Fibroblast of skin of abdomen (primary cell): Measurements from ENCODE around the gene SERPINB6.
A peak's percentile ranks its signal among the peaks of the same experiment; 100 is the strongest.
"Not testable (repeated sequence)": the region's sequence is repeated elsewhere in the genome, so short reads cannot be mapped to it uniquely, and the experiment has no call there.

Experiments used
- DNase-seq: peaks from one replicate; pipeline ENCODE4 v3.0.0-alpha.2; 2013

Gene SERPINB6

DNA sequence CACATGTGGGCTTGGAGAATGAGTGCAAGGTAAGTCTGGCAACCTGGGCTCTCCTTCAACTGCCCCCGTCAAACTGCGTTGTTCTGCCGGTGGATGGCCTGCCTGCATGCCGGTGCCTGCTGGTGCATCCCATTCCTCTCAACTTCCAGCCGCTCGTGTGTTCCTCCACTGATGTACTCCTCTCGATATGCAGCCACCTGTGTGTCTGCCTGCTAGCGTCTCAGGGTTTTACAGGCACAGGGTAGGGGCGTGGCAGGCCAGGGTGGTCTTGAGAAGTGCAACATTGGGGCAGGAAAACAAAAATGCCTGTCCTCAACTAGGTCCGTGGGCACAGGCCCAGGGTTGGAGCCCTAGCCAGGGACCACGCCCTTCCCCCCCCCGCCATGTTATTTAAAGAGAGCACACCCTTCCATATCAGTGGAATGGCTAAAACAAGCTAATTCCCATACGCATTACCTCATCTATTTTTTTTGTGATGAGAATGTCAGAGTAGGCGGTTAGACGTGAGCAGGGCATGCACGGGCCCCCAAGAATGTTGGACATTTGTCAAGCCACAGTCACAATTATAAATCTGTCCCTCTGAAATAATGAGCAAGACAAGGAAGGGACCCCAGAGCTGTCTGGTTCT lies 33.2 kb downstream of the SERPINB6 start:
- DNase-seq: no peak

DNA sequence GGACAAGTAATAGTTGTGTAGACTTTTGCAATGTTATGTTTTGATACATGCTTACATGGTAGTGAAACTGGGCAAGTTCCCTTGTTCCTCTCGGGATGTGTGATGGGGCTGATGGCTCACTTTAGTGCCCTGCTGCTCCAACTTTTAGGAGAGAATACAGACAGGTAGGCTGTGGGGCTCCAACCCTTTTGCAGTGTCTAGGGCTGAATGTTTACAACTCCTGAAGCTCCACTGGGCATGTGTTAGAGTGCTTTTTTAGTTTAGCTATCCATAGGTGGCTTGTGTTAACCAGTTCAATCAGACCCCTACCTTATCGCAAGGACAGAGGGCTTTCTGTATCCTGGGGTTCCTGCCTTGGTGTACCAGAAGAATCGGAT lies 33.8 kb downstream of the SERPINB6 start:
- DNase-seq: no peak

DNA sequence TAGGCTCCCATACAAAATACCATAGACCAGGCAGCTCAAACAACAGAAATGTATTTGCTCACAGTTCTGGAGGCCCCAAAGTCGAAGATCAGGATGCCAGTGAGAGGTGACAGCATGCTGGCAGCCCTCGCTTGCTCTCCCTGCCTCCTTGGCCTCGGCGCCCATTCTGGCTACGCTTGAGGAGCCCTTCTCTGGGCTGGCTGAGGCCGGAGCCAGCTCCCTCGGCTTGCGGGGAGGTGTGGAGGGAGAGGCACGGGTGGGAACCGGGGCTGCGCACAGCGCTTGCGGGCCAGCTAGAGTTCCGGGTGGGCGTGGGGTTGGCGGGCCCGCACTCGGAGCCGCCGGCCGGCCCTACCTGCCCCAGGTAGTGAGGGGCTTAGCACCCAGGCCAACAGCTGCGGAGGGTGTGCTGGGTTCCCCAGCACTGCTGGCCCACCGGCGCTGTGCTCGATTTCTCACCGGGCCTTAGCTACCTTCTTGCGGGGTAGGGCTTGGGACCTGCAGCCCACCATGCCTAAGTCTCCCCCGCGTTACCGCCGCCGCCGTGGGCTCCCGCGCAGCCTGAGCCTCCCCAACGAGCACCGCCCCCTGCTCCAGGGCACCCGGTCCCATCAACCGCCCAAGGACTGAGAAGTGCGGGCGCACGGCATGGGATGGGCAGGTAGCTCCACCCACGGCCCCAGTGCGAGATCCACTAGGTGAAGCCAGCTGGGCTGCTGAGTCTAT lies 35.6 kb downstream of the SERPINB6 start:
- DNase-seq: no peak

DNA sequence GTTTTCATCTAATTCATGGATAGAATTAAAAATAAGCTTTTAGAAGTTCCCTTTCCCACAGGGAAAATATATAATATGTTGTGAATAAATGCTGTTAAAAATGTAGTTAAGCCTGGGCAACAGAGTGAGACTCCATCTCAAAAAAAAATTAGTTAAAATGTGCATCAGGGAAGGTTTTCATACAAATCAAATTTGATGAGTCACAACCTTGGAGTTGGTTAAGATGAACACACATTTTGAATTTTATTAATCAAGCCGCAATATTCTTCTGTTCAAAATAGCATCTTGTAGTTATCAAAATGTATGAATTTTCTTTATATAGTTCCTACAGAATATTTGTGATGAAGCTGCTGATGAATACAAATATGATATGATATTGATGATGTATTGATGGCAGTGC lies 37.3 kb downstream of the SERPINB6 start:
- no peak for DNase-seq

DNA sequence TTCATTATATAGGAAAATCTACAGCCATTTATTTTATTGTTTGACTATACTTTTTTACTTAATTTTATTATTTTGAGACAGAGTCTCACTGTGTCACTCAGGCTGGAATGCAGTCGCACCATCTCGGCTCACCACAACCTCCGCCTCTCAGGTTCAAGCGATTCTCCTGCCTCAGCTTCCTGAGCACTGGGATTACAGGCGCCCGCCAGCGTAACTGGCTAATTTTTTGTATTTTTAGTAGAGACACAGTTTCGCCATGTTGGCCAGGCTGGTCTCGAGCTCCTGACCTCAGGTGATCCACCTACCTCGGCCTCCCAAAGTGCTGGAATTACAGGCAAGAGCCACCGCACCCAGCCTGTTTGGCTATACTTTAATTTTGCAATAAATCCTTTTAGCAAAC lies 38.5 kb downstream of the SERPINB6 start:
- DNase-seq: not testable (repeated sequence)

DNA sequence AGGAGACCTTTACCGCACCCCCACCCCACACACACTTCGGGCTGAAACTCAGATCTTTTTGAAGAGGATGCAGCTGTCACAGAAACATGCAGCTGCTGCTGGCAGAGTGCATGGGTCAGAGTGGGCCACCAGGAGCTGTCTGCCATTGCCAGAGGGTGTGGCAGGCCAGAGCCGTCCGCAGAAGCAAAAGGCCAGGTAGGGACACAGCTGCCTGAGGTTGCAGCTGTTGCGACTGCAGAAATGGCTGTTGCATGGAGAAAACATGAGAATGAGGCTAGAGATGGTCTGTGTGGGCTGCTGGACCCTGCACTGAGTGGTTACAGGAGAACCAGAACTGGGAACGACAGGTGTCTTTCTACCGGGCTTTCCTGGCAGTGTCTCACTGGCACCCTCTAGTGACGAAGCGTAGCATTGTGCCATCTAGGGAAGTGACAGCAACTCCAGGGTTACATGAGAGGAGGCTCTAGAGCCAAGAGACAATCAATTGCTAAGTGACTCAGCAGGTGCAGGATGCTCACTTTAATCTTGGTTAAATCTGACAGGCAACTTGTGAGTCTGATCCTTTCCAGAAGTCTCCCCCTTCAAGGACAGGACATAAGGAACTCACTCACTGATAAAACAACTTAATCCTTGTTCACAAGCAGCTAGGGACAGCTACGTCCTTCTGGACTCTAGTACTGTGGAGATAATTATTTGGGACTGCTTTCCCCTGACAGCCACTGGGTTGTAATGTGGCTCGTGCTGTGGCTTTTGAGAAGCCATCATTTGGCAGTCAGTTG lies 39.2 kb downstream of the SERPINB6 start:
- peak; percentile 56 for DNase-seq

DNA sequence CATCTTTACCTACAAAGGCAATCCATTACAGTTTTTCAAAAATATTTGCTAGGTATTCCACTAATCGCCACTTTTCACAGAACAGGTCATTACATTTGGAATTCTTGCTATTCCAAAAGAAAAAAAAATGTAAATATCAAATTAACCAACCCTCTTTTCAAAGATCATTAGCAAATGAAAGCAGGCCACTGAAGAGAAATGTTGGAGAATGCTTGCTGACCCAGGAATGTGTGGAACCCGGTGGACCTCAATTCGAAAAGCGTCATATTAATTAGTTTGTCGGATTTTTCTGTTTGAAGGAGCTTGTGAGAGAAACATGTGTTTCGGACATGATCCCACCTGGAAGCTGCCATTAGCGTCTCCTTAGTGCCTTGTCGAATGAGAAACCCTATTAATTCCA lies 40.3 kb downstream of the SERPINB6 start:
- no peak for DNase-seq

DNA sequence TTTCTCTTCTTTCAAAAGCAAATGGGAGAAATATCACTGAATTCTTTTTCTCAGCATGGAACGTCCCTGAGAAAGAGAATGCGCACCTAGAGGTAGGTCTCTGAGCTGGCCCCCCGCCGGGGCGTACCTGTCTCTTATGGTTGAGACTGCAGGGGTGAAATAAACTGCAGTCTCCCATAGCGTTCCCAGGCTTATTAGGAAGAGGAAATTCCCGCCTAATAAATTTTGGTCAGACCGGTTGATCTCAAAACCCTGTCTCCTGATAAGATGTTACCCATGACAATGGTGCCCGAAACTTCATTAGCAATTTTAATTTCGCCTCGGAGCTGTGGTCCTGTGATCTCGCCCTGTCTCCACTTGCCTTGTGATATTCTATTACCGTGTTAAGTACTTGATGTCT lies 43.4 kb downstream of the SERPINB6 start:
- not testable (repeated sequence) for DNase-seq

DNA sequence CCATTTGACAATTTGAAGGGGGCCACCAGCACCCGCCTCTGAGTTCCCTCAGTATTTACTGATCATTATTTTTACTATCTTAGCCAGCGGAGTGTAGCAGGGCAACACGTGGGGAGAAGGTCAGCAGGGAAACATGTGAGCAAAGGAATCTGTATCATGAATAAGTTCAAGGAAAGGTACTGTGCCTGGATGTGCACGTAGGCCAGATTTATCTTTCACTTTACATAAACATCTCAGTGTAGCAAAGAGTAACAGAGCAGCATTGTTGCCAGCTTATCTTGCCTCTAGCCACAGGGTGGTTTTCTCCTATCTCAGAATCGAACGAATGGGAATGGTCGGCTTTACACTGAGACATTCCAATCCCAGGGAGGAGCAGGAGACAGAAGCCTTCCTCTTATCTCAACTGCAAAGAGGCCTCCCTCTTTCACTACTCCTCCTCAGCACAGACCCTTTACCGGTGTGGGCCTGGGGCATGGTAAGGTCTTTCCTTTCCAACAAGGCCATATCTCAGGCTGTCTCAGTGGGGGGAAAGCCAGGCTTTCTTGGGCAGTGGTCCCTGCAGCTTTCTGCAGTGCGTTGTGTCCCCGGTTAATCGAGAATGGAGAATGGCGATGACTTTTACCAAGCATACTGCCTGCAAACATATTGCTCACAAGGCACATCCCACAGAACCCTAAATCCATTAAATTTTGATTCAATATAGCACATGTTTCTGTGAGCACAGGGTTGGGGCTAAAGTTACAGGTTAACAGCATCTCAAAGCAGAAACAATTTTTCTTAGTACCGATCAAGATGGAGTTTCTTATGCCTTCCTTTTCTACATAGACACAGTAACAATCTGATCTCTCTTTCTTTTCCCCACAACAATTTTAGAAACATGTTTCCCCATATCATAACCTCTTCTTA lies 45.3 kb downstream of the SERPINB6 start:
- DNase-seq: not testable (repeated sequence)

DNA sequence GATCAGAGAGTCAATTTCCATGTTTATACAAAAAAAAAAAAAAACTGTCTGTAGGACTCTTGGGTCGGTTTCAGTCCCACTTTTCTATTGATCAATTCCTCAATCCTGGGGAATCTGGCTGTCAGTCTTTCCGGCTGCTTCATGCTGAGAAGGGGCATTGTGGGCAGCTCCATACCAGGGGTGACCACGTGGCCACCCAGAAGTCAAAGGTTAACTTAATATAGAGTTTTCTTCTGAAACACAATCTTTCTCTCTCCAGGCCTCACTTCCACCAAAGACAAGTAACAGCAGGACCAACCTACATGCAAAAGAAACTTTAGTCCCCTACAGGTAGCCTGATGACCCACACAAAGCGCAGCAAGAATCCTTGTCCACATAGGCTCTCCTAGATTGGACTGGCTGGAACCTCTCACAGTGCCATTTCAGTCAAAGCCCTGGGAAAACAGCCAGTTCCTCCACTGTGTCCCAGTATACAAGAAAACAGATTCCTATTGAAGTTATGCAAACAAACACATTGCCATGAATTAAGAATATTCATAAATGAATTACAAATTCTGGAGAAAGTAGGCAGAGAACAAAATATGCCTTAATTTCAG lies 49.7 kb downstream of the SERPINB6 start:
- no peak for DNase-seq

DNA sequence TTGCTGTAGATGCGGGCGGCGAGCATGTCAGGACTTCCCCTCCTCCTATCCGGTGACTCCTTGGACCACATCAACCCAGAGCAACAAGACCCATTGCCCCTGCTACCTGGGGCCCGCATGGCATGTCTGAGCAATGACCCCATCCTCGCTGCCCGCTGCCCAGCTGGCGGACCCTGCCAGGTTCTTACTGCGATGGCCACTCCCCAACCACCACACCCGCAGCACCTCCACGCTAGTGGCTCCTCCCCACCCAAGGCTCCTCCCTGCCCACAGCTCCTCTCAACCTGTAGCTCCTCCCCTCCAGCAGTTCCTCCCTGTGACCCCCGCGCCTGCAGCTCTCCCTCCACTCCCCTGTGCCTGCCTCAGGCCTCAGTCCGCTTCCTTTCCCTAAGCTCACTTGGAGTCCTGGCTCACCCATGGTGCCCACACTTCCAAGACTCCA lies 50.7 kb downstream of the SERPINB6 start:
- no peak for DNase-seq

DNA sequence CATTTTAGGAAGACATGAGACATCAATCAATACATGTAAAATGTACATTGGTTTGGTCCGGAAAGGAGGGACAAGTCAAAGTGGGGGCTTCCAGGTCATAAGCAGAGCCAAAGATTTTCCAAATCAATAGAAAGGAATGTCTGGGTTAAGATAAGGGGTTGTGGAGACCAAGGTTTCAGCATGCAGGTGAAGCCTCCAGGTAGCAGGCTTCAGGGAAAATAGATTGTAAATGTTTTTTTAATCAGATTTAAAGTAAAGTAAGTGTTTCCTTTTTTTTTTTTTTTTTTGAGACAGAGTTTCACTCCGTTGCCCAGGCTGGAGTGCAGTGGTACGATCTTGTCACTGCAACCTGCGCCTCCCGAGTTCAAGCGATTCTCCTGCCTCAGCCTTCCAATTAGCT lies 51.5 kb downstream of the SERPINB6 start:
- DNase-seq: no peak

DNA sequence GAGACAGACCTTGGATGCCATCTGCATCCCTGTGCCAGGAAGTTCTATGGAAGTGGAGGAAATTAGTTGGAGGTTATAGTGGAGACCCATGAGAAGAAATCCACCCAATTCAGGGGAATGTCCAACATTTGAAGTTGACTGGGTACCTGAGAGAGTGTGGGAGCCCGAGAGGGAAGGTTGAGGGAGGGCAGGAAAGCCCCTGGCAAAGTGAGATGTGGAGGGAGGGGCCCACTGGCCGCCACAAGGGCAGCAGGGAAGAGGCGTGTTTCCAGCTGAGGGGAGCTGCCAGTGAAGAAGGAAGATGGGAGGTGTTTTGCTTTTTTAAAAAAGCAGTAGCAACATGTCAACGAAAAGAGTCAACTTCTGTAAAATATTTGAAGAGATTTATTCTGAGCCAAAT lies 52.0 kb downstream of the SERPINB6 start:
- no peak for DNase-seq

DNA sequence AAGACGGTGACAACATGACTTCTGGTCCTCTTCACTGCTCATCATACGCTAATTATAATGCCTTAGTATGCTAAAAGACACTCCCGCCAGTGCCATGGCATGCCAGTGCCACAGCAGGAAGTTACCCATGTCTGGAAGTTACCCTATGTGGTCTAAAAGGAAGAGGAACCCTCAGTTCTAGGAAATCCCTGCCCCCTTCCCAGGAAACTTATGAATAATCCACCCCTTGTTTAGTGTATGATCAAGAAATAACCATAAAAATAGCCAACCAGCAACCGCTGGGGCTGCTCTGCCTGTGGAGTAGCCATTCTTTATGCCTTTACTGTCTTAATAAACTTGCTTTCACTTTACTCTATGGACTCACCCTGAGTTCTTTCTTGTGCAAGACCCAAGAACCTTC lies 52.4 kb downstream of the SERPINB6 start:
- no peak for DNase-seq

DNA sequence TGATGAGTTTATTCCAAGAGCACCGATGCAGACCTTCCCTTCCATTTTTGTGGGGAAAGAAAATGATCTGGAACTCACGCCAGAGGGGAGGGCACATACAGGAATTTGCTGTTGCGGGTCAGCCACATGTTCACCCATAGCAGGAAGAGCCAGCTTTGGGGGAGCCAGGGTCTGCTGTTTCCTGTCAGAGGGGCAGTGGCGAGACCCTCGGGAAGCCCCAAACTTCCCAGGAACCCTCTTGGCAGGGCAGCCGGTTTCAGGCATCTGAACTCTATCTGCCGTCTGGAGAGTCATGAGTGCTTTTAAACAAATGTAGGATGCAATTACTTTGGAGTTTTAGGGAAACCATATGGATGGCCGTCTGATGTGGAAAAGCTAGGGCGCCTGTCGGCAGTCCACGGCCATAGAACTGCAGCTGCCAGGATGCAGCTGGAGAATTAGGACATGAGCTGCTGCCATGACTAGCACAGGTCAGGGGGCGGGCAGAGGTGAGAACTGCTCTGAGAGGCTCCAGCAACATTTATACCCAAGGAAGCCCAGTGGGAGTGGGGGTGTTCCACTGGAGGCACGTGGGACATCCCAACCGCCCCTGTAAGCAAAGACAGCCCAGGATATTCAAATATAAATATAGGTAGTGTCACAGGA lies 53.4 kb downstream of the SERPINB6 start:
- no peak for DNase-seq

DNA sequence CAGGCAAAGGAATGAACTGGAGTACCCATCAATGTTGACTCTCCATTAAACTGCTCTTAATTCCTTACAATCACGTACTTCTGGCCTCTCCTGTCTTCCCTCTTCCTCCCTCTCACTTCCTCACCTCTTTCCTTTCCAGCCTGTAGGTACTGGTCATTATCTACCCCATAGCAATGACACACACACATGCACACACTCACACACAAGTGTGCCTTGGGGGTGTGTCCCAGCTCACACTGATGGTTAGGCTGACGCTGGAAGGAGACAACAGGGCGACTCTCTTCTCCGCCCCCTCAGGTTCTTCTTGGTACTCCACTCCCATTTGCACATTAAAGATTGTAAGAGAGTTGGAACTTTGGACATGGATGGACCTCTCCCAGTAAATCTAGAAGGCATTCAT lies 54.3 kb downstream of the SERPINB6 start:
- no peak for DNase-seq

DNA sequence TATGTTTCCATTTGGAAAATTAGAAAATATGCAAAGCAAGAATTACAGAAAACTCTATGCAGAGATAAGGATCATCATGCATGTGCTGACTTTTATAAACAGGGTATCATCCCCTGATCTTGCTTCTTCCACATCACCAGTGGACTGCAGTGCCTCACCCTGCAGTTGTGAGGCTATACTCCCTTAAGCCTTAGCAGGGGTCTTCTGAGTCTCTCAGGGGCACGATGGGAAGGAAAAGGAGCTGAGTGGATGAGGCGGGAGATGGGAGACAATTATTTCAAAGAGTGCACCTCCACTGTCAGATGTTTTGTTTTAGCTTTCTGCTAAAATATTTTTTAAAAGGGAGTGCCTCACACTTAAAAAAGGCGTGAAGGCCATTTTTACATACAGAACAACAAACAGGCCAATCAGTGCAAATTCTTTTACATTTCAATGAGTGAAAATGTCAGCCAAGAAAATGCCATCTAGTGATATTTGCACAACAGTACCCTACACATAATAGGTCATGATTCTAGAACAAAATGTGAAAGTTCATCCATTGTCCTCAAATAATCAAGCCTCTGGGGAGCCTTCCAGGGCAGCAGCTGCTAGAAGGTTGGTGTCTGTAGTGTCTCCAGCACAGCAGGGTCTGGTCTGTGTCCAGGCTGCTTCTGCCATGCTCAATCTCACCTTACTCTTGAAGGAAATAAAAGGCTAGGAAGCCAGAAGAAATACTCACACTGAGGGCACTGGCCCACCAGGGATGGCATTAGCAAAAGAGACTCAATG lies 55.0 kb downstream of the SERPINB6 start:
- DNase-seq: no peak

DNA sequence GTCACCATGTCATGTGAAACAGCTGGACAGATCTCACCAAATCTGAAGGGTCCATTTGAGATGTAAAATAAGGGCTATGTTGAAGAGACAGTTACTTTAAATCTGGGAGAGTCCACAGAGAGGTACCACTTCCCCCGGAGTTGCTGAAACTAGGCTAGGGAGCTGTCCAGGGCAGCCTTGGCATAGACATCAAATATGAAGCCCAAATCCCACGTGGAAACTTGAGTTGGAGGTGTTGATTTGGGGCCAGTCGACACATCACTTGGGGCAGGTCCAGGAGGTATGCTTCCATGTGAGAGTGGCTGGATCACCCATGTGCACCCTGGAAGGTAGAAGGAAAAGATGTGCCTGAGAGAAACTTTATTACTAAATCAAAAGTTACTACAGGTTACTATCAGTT lies 56.2 kb downstream of the SERPINB6 start:
- no peak for DNase-seq

DNA sequence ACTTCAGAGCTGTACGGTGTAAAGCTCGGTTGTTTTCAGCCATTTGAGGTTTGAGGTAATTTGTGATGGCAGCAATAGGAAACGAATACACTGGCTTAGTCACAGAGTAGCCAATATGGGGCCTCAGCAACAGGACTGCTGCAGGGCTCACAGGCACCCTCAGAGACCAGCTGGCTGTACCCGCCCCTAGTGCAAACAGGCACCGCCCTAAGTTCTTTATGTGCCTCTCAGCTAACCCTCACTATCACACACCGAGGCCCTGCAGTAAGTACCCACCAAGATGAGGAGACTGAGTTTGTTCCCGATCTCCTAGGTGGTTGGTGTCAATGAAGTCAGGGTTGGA lies 57.1 kb downstream of the SERPINB6 start:
- DNase-seq: no peak

DNA sequence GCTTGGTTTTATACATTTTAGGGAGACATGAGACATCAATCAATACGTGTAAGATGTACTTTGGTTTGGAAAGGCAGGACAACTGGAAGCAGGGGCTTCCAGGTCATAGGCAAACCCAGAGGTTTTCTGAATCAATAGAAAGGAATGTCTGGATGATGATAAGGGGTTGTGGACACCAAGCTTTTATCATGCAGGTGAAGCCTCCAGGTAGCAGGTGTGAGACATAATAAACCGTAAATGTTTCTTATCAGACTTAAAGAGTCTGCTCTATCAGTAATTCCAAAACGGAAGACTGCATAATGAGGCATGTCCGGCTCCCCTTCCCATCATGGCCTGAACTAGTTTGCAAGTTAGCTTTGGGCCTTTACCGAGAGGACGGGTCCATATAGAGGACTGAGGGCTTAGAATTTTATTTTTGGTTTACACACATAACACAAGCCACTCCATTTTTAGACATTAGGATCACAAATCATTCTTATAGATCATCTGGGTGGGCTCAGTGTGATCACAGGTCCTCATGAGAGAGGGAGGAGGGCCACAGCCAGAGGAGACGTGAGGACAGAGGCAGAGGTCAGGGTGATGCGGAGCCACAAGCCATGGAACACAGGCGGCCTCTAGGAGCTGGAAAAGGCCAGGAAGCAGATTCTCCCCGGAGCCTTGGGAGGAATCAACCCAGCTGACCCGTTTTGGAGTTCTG lies 57.6 kb downstream of the SERPINB6 start:
- no peak for DNase-seq
